ENCODE data around the gene TPP1.

TPP1 gene

GRCh38 chr11:6613496-6613895 is 5.7 kb downstream of the TPP1 start:
- Mint-ChIP-seq H3K4me3 (no peak overlapping the region), H3K36me3 (ENCODE audit: low read depth) (peaks cover 63% of the 10 kb centered on the region), H3K4me1 (ENCODE audit: low read depth) (peaks cover 43% of the 10 kb centered on the region), H3K27ac (no peak overlapping the region), H3K9me3 (no peaks in the 10 kb centered on the region), H3K27me3 (no peaks in the 10 kb centered on the region)
- no peak for DNase-seq

DNA sequence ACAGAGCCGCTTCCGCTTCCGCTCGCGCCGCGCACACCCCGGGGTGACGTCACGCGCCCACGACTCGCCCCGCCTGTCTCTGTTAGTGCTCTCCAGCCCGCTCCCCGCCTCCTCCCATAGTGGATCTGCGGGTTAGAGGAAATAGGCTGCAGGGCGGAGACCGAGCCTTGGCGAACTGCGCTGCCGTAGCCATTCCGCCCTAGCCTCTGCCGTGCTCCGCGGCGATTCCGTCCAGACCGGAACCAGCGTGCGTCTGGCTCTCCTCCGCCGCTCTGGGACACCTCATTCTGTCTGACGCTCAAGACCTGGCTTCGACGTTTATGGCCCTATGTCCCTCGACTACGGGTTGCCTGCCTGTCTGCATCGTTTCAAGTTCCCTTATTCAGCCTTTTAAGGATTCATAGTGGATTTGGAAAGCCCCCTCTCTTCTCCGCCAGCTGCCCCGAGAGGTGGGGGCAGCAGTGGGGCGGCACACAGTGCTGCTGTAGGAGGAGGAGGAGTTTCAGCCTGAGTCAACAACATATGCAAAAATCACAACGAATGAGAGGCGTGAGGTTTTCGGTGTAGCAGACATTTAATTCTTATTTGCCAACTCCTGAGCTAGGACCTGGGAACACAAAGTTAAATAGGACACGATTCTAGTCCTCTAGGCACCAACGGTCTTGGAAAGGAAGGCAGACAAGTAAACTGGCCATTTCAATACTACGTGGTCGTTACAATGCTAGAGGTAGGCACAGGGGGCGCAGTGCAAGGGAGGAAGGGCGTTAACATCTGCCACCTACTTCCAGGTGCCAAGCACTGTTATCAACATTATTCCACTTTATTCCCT is 6.8 kb downstream of the TPP1 start, which contains the start of gene TAF10:
Gene TAF10 (minus strand): TSS at position 4 of the 829 bp plus-strand sequence. CDS start 27 bp downstream, outside the sequence.
- Mint-ChIP-seq H3K4me3 (peak within 1 kb of the TSS; percentile 89), H3K27ac (no peak within 1 kb of the TSS), H3K27me3 (no peaks in the 10 kb centered on the region), H3K36me3 (ENCODE audit: low read depth) (peaks cover 71% of the 10 kb centered on the region), H3K4me1 (ENCODE audit: low read depth) (peaks cover 53% of the 10 kb centered on the region), H3K9me3 (no peaks in the 10 kb centered on the region)
- DNase-seq = peak; percentile 95

GRCh38 chr11:6611963-6612212 is 7.3 kb downstream of the TPP1 start:
- Mint-ChIP-seq H3K36me3 (ENCODE audit: low read depth) (peaks cover 71% of the 10 kb centered on the region), H3K4me1 (ENCODE audit: low read depth) (peaks cover 56% of the 10 kb centered on the region), H3K4me3 (peak overlapping the region; percentile 89), H3K27me3 (no peaks in the 10 kb centered on the region), H3K27ac (no peak overlapping the region), H3K9me3 (no peaks in the 10 kb centered on the region)
- no peak for DNase-seq

GRCh38 chr11:6611092-6611962 is 7.9 kb downstream of the TPP1 start:
- H3K9me3 Mint-ChIP-seq = no peaks in the 10 kb centered on the region
- DNase-seq = peak; percentile 25
- H3K27me3 Mint-ChIP-seq = no peaks in the 10 kb centered on the region
- H3K4me3 Mint-ChIP-seq = peak overlapping the region; percentile 89
- peaks cover 68% of the 10 kb centered on the region for H3K36me3 Mint-ChIP-seq (ENCODE audit: low read depth)
- H3K4me1 Mint-ChIP-seq (ENCODE audit: low read depth) = peaks cover 51% of the 10 kb centered on the region
- no peak overlapping the region for H3K27ac Mint-ChIP-seq

- Mint-ChIP-seq H3K27me3 (no peaks in the 10 kb centered on the region), H3K36me3 (ENCODE audit: low read depth) (peaks cover 65% of the 10 kb centered on the region), H3K4me1 (ENCODE audit: low read depth) (peaks cover 44% of the 10 kb centered on the region), H3K9me3 (no peaks in the 10 kb centered on the region), H3K27ac (no peak overlapping the region), H3K4me3 (peak overlapping the region; percentile 89)
- DNase-seq = peak; percentile 26
Observed at GRCh38 chr11:6610591-6610990, 8.6 kb downstream of the TPP1 start.

- Mint-ChIP-seq H3K9me3 (no peaks in the 10 kb centered on the region), H3K4me1 (ENCODE audit: low read depth) (peaks cover 43% of the 10 kb centered on the region), H3K27me3 (no peaks in the 10 kb centered on the region), H3K4me3 (peak overlapping the region; percentile 89), H3K27ac (no peak overlapping the region), H3K36me3 (ENCODE audit: low read depth) (peaks cover 55% of the 10 kb centered on the region)
- DNase-seq = peak; percentile 27
Observed at GRCh38 chr11:6609502-6610015, 9.7 kb downstream of the TPP1 start.

GRCh38 chr11:6608726-6609501 is 10.3 kb downstream of the TPP1 start:
- H3K4me1 Mint-ChIP-seq (ENCODE audit: low read depth) = peaks cover 43% of the 10 kb centered on the region

GRCh38 chr11:6608011-6608410 is 11.2 kb downstream of the TPP1 start:
- H3K27ac Mint-ChIP-seq = no peak overlapping the region
- no peak for DNase-seq
- H3K36me3 Mint-ChIP-seq (ENCODE audit: low read depth) = peaks cover 53% of the 10 kb centered on the region
- no peaks in the 10 kb centered on the region for H3K9me3 Mint-ChIP-seq
- no peaks in the 10 kb centered on the region for H3K27me3 Mint-ChIP-seq
- H3K4me3 Mint-ChIP-seq = no peak overlapping the region
- H3K4me1 Mint-ChIP-seq (ENCODE audit: low read depth) = peaks cover 43% of the 10 kb centered on the region

More at GRCh38 chr11:6608726-6609501, 10.3 kb downstream of the TPP1 start:
- no peak overlapping the region for H3K4me3 Mint-ChIP-seq
- no peak for DNase-seq
- peaks cover 53% of the 10 kb centered on the region for H3K36me3 Mint-ChIP-seq (ENCODE audit: low read depth)
- no peaks in the 10 kb centered on the region for H3K27me3 Mint-ChIP-seq
- no peaks in the 10 kb centered on the region for H3K9me3 Mint-ChIP-seq
- no peak overlapping the region for H3K27ac Mint-ChIP-seq

GRCh38 chr11:6607190-6607795 is 11.9 kb downstream of the TPP1 start:
- no peak for DNase-seq
- no peak overlapping the region for H3K27ac Mint-ChIP-seq
- H3K36me3 Mint-ChIP-seq (ENCODE audit: low read depth) = peaks cover 53% of the 10 kb centered on the region
- peaks cover 47% of the 10 kb centered on the region for H3K4me1 Mint-ChIP-seq (ENCODE audit: low read depth)
- no peaks in the 10 kb centered on the region for H3K9me3 Mint-ChIP-seq
- no peak overlapping the region for H3K4me3 Mint-ChIP-seq
- H3K27me3 Mint-ChIP-seq = no peaks in the 10 kb centered on the region

GRCh38 chr11:6606471-6607189 is 12.6 kb downstream of the TPP1 start:
- Mint-ChIP-seq H3K36me3 (ENCODE audit: low read depth) (peaks cover 58% of the 10 kb centered on the region), H3K27ac (no peak overlapping the region), H3K4me3 (no peak overlapping the region), H3K9me3 (no peaks in the 10 kb centered on the region), H3K27me3 (no peaks in the 10 kb centered on the region), H3K4me1 (ENCODE audit: low read depth) (peaks cover 54% of the 10 kb centered on the region)
- peak; percentile 54 for DNase-seq

GRCh38 chr11:6604790-6605189 is 14.4 kb downstream of the TPP1 start:
- Mint-ChIP-seq H3K27me3 (no peaks in the 10 kb centered on the region), H3K4me3 (no peak overlapping the region), H3K36me3 (ENCODE audit: low read depth) (peaks cover 58% of the 10 kb centered on the region), H3K27ac (no peak overlapping the region), H3K4me1 (ENCODE audit: low read depth) (peaks cover 41% of the 10 kb centered on the region), H3K9me3 (no peaks in the 10 kb centered on the region)
- no peak for DNase-seq

GRCh38 chr11:6604081-6604626 is 15.1 kb downstream of the TPP1 start:
- no peak overlapping the region for H3K27ac Mint-ChIP-seq
- no peak overlapping the region for H3K4me3 Mint-ChIP-seq
- H3K9me3 Mint-ChIP-seq = no peaks in the 10 kb centered on the region
- no peaks in the 10 kb centered on the region for H3K27me3 Mint-ChIP-seq
- H3K36me3 Mint-ChIP-seq (ENCODE audit: low read depth) = peaks cover 58% of the 10 kb centered on the region
- DNase-seq = peak; percentile 60
- peaks cover 41% of the 10 kb centered on the region for H3K4me1 Mint-ChIP-seq (ENCODE audit: low read depth)

Data from activated T-cell treated with anti-CD3 and anti-CD28 coated beads, Interleukin-2, amount 50 U/mL, for 24 hours (primary cell).